Measurements from ENCODE around the gene ETV1.

DNA sequence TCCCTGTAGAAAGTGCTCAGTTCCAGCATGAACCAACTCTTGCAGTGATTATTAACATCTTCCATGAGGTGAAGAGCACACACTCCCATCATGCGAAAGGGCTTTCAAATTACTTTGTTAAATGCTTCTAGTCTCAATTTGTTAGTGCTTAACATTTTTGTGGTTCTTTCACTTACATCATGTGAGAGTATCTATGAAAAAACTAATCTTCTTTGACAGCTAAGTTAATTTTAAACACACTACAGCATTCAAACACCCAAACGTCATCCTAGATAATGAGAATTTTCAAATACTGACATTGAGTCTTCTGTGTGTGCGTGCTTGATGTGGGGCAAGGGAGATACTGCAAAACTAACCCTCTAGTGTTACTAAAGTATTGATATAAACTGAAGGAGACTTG lies 84.8 kb downstream of the ETV1 start:
- TF ChIP-seq ZFX (CRISPR knock-in tag; IDR thresholded peaks at IDR 0.05): no peak
- no peak for TF ChIP-seq KLF16 (IDR thresholded peaks at IDR 0.05)
- no peak for TF ChIP-seq TAF1 (IDR thresholded peaks at IDR 0.05; ENCODE audit: control insufficient read depth, extremely low read depth, insufficient read depth, low read length, severe bottlenecking)
- TF ChIP-seq, protein P1, sequence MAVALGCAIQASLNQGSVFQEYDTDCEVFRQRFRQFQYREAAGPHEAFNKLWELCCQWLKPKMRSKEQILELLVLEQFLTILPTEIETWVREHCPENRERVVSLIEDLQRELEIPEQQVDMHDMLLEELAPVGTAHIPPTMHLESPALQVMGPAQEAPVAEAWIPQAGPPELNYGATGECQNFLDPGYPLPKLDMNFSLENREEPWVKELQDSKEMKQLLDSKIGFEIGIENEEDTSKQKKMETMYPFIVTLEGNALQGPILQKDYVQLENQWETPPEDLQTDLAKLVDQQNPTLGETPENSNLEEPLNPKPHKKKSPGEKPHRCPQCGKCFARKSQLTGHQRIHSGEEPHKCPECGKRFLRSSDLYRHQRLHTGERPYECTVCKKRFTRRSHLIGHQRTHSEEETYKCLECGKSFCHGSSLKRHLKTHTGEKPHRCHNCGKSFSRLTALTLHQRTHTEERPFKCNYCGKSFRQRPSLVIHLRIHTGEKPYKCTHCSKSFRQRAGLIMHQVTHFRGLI (CRISPR knock-in tag; IDR thresholded peaks at IDR 0.05): no peak
